A673 (cell line): Measurements from ENCODE around the gene PLEK. TPM values are rescaled to one million over a fixed set of nuclear protein-coding genes. Genes with fewer than 3 reads are reported as not detected.

Experiments used
- BruUV-seq: library from RNA; stranded (reverse); fragments of 400-500 nt; replicated peaks from 2 replicates; lab custom pipeline; 2021; lab: Mats Ljungman, UMichigan
- CTCF ChIA-PET: fragments of 300-600 bp; sonication (Branson Sonifier 250); formaldehyde crosslinking; loops from one replicate; lab custom pipeline; 2022; ENCODE audit warnings: antibody characterized with exemption; lab: Charles Lee
- POLR2A ChIA-PET: fragments of 300-600 bp; sonication (Branson Sonifier 250); formaldehyde crosslinking; loops from one replicate; lab custom pipeline; 2022; ENCODE audit warnings: antibody characterized with exemption; ENCODE audit not compliant: low non-redundant PET; lab: Charles Lee
- DNase-seq: peaks from one replicate; pipeline ENCODE4 v3.0.0-alpha.2; 2015; ENCODE audit warnings: low spot score
- H3K27ac ChIP-seq: fragments of 200-600 bp; sonication (generic); 2 replicates; pipeline ENCODE4 v1.5.1; 2016; ENCODE audit warnings: mixed run types, low read depth, mild to moderate bottlenecking, mixed read lengths, antibody characterized with exemption, low read length; ENCODE audit not compliant: poor library complexity, severe bottlenecking
- H3K27me3 ChIP-seq: fragments of 200-600 bp; sonication (generic); replicated peaks from 2 replicates; pipeline ENCODE4 v1.6.1; 2017; ENCODE audit warnings: mixed run types, low read depth, mild to moderate bottlenecking, mixed read lengths, antibody characterized with exemption, low read length; ENCODE audit not compliant: insufficient read depth, poor library complexity
- H3K36me3 ChIP-seq: fragments of 200-600 bp; sonication (generic); 2 replicates; pipeline ENCODE4 v1.6.1; 2016; ENCODE audit warnings: mixed run types, mild to moderate bottlenecking, mixed read lengths, antibody characterized with exemption, low read length; ENCODE audit not compliant: insufficient read depth, poor library complexity, severe bottlenecking
- H3K4me1 ChIP-seq: fragments of 200-600 bp; sonication (generic); 2 replicates; pipeline ENCODE4 v1.6.1; 2017; ENCODE audit warnings: mixed run types, mild to moderate bottlenecking, mixed read lengths, antibody characterized with exemption, low read length; ENCODE audit not compliant: insufficient read depth, poor library complexity, severe bottlenecking
- H3K4me3 ChIP-seq: fragments of 200-600 bp; sonication (generic); 2 replicates; pipeline ENCODE4 v1.5.1; 2016; ENCODE audit warnings: low read depth, mixed run types, mild to moderate bottlenecking, mixed read lengths, low read length; ENCODE audit not compliant: poor library complexity, severe bottlenecking
- H3K9me3 ChIP-seq: fragments of 200-600 bp; sonication (generic); 2 replicates; pipeline ENCODE4 v1.6.1; 2016; ENCODE audit warnings: mixed run types, low read depth, mild to moderate bottlenecking, mixed read lengths, antibody characterized with exemption, low read length; ENCODE audit not compliant: poor library complexity, severe bottlenecking
- CTCF ChIP-seq: fragments of 300-800, 200-600 bp; sonication (generic); conservative IDR thresholded peaks from 2 replicates; pipeline ENCODE4 v1.5.1; 2017; ENCODE audit warnings: low read depth, mild to moderate bottlenecking, antibody characterized with exemption, low read length, moderate library complexity, mixed read lengths
- EZH2 ChIP-seq: fragments of 200-600 bp; sonication (generic); IDR thresholded peaks from 2 replicates; pipeline ENCODE4 v1.6.1; 2017; ENCODE audit warnings: borderline replicate concordance, low read depth, mild to moderate bottlenecking, mixed read lengths, antibody characterized with exemption, low read length; ENCODE audit not compliant: poor library complexity, severe bottlenecking
- intact Hi-C: fragments of 100-400 bp; cut with micrococcal nuclease; formaldehyde crosslinking; loops from one replicate; pipeline ENCODE4 v1.10.0; 2022; ENCODE audit not compliant: unreplicated experiment
- total RNA-seq: library from RNA; stranded (reverse); gene quantifications from 2 replicates; pipeline ENCODE4 v1.2.3, GENCODE V29; 2021

Gene PLEK
- total RNA-seq, 1 experiment from 2014 or later = not detected

- DNase-seq = no peak
- no peaks in the 10 kb centered on the region for H3K36me3 ChIP-seq
- BruUV-seq = no TSS peak
- intact Hi-C loops = no loop called here
- no peaks in the 10 kb centered on the region for H3K4me1 ChIP-seq
- H3K4me3 ChIP-seq = no peak overlapping the region
- H3K9me3 ChIP-seq = no peaks in the 10 kb centered on the region
- TF ChIP-seq EZH2 = no peak
- TF ChIP-seq CTCF = no peak
- no peak overlapping the region for H3K27ac ChIP-seq
- CTCF ChIA-PET = interaction anchor here (1.3 kb wide), 1 partner anchor 74 kb away, joined by 3 read pairs; no protein-coding TSS in a partner anchor
- POLR2A ChIA-PET = no interaction called here
- no peaks in the 10 kb centered on the region for H3K27me3 ChIP-seq
Observed at GRCh38 chr2:68367953-68368653, 3.0 kb downstream of the PLEK start.

- ChIA-PET POLR2A (no interaction called here), CTCF (interaction anchor here (1.3 kb wide), 1 partner anchor 73 kb away, joined by 3 read pairs; no protein-coding TSS in a partner anchor)
- H3K36me3 ChIP-seq = no peaks in the 10 kb centered on the region
- no peak overlapping the region for H3K27ac ChIP-seq
- no TSS peak for BruUV-seq
- H3K9me3 ChIP-seq = no peaks in the 10 kb centered on the region
- no peaks in the 10 kb centered on the region for H3K4me1 ChIP-seq
- H3K4me3 ChIP-seq = no peak overlapping the region
- no peak for DNase-seq
- H3K27me3 ChIP-seq = no peaks in the 10 kb centered on the region
- TF ChIP-seq EZH2 = no peak
- intact Hi-C loops = no loop called here
Observed at GRCh38 chr2:68368654-68369336, 3.7 kb downstream of the PLEK start.

- no peaks in the 10 kb centered on the region for H3K9me3 ChIP-seq
- intact Hi-C loops = no loop called here
- TF ChIP-seq EZH2 (no peak), CTCF (no peak)
- no TSS peak for BruUV-seq
- H3K27ac ChIP-seq = no peak overlapping the region
- no peaks in the 10 kb centered on the region for H3K36me3 ChIP-seq
- no peak for DNase-seq
- H3K27me3 ChIP-seq = no peaks in the 10 kb centered on the region
- POLR2A ChIA-PET = no interaction called here
- H3K4me1 ChIP-seq = no peaks in the 10 kb centered on the region
- H3K4me3 ChIP-seq = no peak overlapping the region
- CTCF ChIA-PET = interaction anchor here (1.3 kb wide), 1 partner anchor 72 kb away, joined by 3 read pairs; no protein-coding TSS in a partner anchor
Observed at GRCh38 chr2:68369337-68369734, 4.3 kb downstream of the PLEK start.
